Measurements from ENCODE around the gene MAGEA12. TPM values are rescaled to one million over a fixed set of nuclear protein-coding genes. Genes with fewer than 3 reads are reported as not detected.
"Not testable (repeated sequence)": the region's sequence is repeated elsewhere in the genome, so short reads cannot be mapped to it uniquely, and the experiment has no call there.

Gene MAGEA12
- total RNA-seq, 6 experiments from 2014 or later = 0.09 to 0.19 (median 0.11) TPM; not detected in 3

DNA sequence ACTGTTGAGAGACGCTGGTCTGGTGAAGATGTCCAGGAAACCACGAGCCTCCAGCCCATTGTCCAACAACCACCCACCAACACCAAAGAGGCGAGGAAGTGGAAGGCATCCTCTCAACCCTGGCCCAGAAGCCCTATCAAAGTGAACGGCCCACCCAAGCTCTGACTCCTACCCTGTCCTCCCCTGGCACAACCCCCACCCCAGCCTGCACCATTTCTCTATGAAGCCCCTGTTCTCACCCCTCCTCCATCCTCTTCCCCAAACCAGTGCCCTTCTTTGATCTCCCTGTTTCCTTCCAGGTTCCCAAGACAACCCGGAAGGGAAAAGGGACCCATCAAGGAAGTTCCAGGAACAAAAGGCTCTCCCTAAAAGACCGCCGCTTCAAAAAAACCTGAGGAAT, 26.0 kb downstream of the MAGEA12 start:
- not testable (repeated sequence) for H3K27me3 Mint-ChIP-seq (ENCODE audit: insufficient read depth); H3K4me3 Mint-ChIP-seq; H3K9me3 Mint-ChIP-seq; H3K36me3 Mint-ChIP-seq (ENCODE audit: low read depth); H3K27ac Mint-ChIP-seq; DNase-seq; H3K4me1 Mint-ChIP-seq (ENCODE audit: low read depth)

DNA sequence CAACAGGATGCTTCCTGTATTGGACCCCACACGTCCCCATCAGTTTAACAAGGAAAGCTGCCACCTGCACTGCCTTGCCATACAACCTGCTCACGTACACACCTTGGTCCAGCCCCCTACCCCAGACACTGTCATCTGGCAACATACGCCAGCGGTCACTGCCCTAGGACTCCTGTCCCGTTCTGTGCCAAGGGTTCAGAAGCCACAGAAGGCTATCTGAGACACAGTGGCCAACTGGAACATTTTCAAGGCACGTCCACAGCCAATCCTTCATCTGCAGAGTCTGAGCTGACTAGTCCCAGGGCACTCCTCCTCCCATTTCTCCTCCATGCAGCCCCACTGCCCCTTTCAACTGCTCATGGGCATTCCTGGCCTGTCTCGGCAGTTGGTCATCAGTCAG, 28.0 kb downstream of the MAGEA12 start:
- H3K4me3 Mint-ChIP-seq; H3K27ac Mint-ChIP-seq; DNase-seq; H3K4me1 Mint-ChIP-seq (ENCODE audit: low read depth); H3K36me3 Mint-ChIP-seq (ENCODE audit: low read depth); H3K27me3 Mint-ChIP-seq (ENCODE audit: insufficient read depth); H3K9me3 Mint-ChIP-seq: not testable (repeated sequence)

DNA sequence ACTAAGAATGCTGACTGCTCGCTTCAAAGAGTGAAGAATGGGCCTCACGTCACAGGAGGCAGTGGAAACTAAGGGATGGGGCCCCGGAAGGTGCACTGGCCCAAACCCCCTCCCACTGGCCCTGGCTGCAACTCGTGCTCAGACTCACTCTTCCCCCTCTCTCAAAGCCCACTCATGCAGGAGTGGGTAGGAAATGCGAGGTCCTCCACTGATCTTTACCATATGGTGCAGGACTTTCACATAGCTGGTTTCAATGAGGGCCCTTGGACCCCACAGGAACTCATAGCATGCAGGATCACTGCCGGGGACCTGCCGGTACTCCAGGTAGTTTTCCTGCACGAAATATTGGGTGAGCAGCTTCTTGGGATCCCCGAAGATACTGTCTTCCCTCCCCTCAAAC, 33.0 kb downstream of the MAGEA12 start:
- H3K27ac Mint-ChIP-seq; H3K4me3 Mint-ChIP-seq; H3K4me1 Mint-ChIP-seq (ENCODE audit: low read depth); H3K9me3 Mint-ChIP-seq; H3K36me3 Mint-ChIP-seq (ENCODE audit: low read depth); H3K27me3 Mint-ChIP-seq (ENCODE audit: insufficient read depth); DNase-seq: not testable (repeated sequence)

DNA sequence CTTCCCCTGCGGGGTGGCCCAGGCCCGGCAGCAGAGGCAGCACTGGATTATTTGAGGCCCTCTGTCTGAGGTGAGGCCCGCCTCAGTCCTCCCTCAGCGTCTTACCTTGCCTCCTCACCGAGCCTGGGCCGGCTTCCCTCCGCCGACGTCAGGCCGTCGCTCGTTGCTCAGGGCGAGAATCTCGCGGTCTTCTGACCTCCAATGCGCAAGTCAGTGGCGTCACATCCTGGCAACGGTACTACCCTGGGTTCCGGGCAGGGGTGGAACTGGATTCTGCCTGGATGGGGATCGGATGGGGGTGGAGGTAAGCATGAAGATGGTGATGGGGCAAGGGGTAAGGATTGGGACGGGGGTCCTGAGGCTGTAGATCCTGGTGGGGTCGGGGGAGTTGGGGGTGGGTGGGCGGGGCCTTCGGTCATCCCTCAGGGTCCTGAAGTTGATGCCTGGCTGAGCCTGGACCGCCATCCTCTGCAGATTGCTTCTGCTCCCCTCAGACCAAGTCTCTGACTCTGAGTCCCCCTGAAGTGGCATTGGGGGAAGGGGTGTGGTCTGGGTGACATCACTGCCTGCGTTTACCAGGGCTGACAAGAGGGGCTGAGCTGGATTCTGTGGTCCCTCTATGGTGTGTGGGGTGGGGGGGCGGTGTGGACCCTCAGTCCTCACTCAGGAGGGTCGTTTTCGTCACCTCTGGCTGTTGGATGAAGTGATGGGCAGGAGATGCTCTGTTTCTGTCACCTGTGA, 36.2 kb downstream of the MAGEA12 start, which contains the start of gene MAGEA6:
Gene MAGEA6 (minus strand): TSS at position 141 of the 741 bp plus-strand sequence. CDS start 2,039 bp downstream, outside the sequence.
- not testable (repeated sequence) for H3K4me1 Mint-ChIP-seq (ENCODE audit: low read depth); H3K36me3 Mint-ChIP-seq (ENCODE audit: low read depth)

DNA sequence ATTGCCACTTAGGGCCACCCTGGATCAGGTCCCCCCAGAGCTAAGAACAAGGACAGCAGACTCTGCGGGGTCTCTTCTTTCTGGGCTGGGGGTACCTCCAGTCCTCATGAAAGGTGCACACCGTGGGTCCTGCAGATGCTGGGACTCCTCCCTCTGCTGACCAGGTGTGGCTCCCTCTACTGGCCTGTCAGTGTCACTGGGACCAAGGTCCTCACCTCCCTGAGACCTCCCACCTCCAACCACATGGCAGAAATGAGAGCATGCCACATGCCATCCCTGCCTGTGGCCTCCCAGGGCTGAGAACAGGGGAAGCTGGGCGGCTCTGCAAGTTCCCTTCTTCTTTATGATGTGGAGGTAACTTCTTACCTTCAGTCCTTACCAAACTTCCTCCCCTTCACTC, 53.5 kb downstream of the MAGEA12 start:
- H3K27me3 Mint-ChIP-seq (ENCODE audit: insufficient read depth); H3K4me1 Mint-ChIP-seq (ENCODE audit: low read depth); H3K4me3 Mint-ChIP-seq; H3K27ac Mint-ChIP-seq; H3K36me3 Mint-ChIP-seq (ENCODE audit: low read depth); H3K9me3 Mint-ChIP-seq; DNase-seq: not testable (repeated sequence)

More for the DNA sequence above, 36.2 kb downstream of the MAGEA12 start, which contains the start of gene MAGEA6:
- H3K27ac Mint-ChIP-seq; DNase-seq; H3K27me3 Mint-ChIP-seq (ENCODE audit: insufficient read depth); H3K9me3 Mint-ChIP-seq; H3K4me3 Mint-ChIP-seq: not testable (repeated sequence)

Other genes starting within 250 kb of the MAGEA12 start
- gene GABRQ, start 95.9 kb upstream of the MAGEA12 start, total RNA-seq (2021; fragmentation: NEBNext Ultra II Directional; extraction: Animal tissue kit (Norgen Biotek cat#: 25700)) = not detected
- gene MAGEA3, start 35.0 kb upstream of the MAGEA12 start, total RNA-seq (2021; fragmentation: NEBNext Ultra II Directional; extraction: Animal tissue kit (Norgen Biotek cat#: 25700)) = 1 to 10 TPM in 2 of 6 experiments, under 1 TPM in 2, not detected in 2; 0.53 to 1.1 (median 0.77) TPM
- gene CSAG2, start 24.5 kb upstream of the MAGEA12 start, total RNA-seq (2021; fragmentation: NEBNext Ultra II Directional; extraction: Animal tissue kit (Norgen Biotek cat#: 25700)) = not detected
- gene MAGEA2B, start 19.1 kb upstream of the MAGEA12 start, total RNA-seq (2021; fragmentation: NEBNext Ultra II Directional; extraction: Animal tissue kit (Norgen Biotek cat#: 25700)) = not detected
- gene CSAG1, start within 50 bp of the MAGEA12 start, total RNA-seq (2021; fragmentation: NEBNext Ultra II Directional; extraction: Animal tissue kit (Norgen Biotek cat#: 25700)) = under 1 TPM in 1 of 6 experiments, not detected in 5; 0.51 TPM
- gene MAGEA2, start 20.1 kb downstream of the MAGEA12 start, total RNA-seq (2021; fragmentation: NEBNext Ultra II Directional; extraction: Animal tissue kit (Norgen Biotek cat#: 25700)) = not detected
- not detected for gene CSAG3, start 25.5 kb downstream of the MAGEA12 start, total RNA-seq (2021; fragmentation: NEBNext Ultra II Directional; extraction: Animal tissue kit (Norgen Biotek cat#: 25700))
- gene MAGEA6, start 35.9 kb downstream of the MAGEA12 start, total RNA-seq (2021; fragmentation: NEBNext Ultra II Directional; extraction: Animal tissue kit (Norgen Biotek cat#: 25700)) = under 1 TPM in 2 of 6 experiments, not detected in 4; 0.12 to 0.18 TPM
- 10 to 100 TPM; 39.9 to 47.8 (median 43.6) TPM for gene CETN2, start 97.0 kb downstream of the MAGEA12 start, total RNA-seq (2021; fragmentation: NEBNext Ultra II Directional; extraction: Animal tissue kit (Norgen Biotek cat#: 25700))
- gene NSDHL, start 97.3 kb downstream of the MAGEA12 start, total RNA-seq (2021; fragmentation: NEBNext Ultra II Directional; extraction: Animal tissue kit (Norgen Biotek cat#: 25700)) = 10 to 100 TPM; 18.4 to 20.0 (median 19.1) TPM
- 1 to 10 TPM; 1.1 to 2.4 (median 1.4) TPM for gene ZNF185, start 164.3 kb downstream of the MAGEA12 start, total RNA-seq (2021; fragmentation: NEBNext Ultra II Directional; extraction: Animal tissue kit (Norgen Biotek cat#: 25700))

Measured in HFFc6 (cell line).